SKM-1 (cell line): ENCODE data around the gene LETM1.
A peak's percentile ranks its signal among the peaks of the same experiment; 100 is the strongest.

Source experiments
- DNase-seq: peaks from one replicate; lab custom pipeline; 2025; ENCODE audit not compliant: unreplicated experiment; lab: John Stamatoyannopoulos, UW

LETM1 gene

DNA sequence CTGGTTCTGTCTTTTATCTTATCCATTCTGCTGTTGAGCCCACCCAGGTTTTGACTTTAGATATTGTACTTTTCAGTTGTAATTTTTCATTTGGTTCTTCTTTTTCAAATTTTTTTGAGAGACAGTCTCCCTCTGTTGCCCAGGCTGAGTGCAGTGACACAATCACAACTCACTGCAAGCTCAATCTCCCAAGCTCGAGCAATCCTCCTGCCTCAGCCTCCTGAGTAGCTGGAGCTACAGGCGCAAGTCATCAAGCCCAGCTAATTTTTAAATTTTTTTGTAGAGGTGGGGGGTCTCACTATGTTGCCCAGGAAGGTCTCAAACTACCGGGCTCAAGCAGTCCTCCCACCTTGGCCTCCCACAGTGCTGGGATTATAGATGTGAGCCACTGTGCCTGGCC lies 25.7 kb downstream of the LETM1 start:
- DNase-seq = no peak

DNA sequence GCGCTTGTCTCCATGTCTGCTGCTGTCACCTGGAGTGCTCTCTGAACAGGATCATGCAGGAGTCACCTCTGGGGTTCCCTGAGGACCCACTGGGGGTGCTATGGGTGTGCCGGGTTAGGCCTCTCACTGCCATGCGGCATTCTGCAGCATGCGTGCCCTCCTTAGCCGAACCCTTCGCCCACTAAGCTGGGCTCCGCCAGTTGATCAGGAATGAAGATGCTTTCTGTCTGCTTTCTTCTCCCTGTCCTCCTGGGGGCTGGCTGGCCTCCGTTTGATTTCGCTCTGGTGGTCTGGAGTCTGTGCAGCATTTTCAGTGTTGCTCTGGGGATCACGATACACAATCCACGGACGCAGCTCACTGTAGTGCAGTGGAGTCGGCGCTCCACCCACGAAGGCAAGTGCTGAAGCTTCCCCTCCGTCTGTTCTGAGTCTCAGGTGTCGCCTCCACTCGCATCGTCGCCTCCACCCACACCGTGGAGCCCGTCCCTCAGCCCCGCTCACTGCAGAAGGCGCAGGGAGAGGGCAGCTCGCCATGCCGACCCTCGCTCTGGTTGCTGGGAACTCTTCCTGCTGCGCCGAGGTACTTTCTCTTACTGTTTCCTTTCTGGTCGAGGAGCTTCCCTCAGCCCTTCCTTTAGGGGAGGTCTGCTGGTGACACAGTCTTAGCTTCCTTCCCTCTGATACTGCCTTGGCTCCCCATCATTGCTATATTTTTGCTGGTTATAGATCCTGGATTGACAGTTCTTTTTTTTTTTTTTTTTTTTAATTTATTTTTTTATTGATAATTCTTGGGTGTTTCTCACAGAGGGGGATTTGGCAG lies 29.2 kb downstream of the LETM1 start:
- DNase-seq = no peak

DNA sequence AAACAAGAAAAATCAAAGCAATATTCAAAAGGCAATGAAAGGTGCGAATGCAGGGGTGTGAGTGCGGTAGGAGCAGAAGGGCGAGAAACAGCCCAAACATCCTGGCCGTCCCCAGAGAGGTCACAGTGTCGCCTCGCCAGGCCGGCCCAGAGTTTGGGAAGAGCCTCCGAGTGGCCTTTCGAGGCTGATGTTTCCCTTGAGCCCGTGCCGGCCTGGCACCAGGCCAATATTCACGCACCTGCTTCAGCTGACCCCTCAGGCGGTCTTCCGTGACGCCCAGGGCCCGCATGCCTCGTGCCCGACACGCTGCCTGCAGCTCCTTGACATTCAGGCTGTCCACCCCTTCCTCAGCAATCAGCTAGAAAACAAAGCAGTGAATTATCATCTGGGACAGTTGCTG lies 30.6 kb downstream of the LETM1 start:
- no peak for DNase-seq

DNA sequence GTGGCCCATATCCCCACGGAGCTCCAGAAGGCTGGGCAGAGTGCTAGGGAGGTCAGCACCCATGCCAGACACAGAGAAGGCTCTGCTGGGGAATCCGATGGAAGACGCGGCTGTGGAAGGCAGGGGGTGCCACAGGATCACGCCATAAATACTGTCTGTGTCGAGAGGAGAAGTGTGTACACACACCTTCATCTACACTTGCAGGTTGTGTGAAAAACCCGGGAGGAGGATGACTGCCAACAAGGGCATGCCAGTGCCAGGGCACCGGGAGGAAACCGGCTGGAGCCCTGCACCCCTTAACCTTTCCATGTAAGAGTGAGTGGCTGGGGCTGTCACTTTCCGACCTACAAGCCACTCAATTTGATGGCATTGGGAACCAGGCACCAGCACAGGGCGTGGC lies 31.2 kb downstream of the LETM1 start:
- DNase-seq = no peak

DNA sequence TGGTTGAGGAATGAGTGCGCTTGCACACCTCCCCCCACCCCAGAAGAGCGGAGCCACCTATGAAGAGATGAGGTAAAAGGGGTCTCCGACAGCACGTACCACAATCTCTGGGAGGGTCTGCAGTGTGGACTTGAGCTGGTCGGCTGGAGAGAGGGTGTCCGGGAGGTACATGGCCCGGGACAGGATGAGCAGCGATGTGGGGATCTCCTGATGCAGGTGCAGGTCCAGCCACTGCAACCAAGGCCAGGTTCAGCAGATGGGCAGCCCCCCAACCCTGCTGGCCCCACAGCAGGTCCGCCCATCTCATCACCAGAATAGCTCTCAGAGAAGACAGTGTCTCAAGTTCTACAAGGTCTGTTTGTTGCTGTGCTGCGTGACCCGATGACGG lies 32.4 kb downstream of the LETM1 start:
- no peak for DNase-seq

DNA sequence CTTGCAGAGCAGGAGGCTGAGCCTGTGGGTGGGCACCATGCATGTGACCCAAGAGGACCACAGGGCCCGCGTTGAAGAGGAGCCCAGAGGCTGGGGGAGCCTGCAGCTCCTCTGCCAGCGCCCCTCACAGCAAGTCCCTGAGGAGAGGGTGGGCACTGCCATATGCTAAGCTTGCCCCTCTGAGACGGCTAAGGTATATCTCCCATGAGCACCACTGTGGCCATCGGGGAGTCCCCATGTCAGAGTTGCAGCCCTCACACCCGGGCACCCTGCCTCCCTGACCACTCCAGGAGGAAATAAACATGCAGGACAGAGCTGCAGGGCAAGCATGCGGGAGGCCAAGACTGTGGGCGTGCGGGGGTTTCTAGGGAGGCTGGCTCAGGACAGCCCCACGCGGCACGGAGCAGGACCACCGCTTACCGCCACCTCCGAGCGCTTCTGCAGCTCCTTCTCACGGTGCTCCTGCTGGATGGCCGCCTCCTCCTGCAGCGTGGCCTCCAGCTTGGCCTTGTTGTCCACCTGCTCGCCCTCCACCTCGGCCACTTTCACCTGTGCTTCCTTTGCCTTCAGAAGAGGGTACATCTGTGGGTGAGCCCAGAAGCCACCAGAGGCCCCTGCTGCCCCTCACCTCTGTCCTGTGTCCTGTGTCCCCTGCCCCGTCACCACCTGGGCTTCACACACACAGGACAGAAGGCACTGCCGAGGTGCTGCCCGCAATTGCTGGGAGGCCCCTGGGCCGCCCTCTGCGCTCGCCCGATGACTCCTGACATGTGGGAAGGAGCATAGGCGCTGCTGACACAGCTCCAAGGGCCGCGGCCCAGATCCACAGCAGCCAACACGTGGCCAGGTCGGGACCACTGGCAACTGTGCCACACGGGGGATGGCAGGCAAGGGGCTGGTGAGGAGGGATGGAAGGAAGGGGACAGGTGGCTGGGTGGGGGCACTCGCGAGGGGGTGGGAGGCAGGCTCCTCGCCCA lies 33.1 kb downstream of the LETM1 start:
- no peak for DNase-seq

DNA sequence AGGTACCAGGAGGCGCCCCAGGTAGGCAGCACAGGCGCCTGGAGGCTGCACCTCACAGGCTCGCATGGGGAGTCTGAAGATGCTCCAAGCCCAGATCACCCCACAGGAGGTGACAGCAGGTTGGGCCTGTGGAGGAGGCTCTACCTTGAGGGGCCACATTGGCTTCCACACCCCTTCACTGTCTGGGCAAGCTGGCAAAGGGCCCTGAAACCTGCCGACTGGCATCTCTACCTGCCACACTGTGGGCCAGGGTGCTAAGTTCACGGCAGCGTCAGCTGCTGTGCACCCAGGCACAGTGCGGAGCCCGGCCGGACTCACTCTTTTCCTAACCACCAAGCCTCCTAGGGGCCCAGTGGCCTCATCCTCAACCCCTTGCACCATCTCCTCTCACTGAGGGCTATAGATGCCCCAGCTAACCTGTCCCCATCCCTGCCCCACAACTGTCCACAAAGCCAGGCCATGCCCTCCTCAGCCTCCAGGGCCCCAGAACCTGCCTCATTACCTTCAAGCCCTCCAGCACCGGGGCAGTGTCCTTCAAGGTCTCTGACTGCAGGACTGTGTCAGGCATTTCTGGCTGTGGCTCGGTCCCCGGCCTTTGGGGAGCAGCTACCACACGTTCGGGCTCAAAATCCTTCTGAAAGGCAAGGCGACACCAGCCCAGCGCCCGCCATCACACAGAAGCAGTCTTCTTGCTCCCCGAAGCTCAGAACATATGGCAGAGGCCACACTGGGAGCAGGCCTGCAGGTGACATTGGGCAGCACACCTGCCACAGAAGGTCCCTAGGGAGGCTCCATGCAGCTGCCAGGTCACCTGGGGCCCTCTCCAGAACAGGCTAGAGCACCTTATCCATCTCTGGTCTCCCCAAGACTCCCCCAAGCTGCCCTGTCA lies 34.0 kb downstream of the LETM1 start:
- DNase-seq = no peak

DNA sequence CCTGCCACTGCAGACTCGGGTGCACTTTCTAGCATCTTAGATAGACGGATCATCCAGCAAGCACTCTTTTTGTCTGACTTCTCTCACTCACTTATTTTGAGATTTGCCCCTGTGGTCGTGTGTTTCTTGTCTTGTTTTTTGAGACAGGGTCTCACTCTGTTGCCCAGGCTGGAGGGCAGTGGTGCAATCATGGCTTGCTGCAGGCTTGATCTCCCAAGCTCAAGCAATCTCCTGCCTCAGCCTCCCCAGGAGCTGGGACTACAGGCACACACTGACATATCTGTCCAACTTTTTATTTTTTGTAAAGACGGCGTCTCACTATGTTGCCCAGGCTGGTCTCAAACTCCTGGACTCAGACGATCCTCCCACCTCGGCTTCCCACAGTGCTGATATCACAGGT lies 36.1 kb downstream of the LETM1 start:
- no peak for DNase-seq

DNA sequence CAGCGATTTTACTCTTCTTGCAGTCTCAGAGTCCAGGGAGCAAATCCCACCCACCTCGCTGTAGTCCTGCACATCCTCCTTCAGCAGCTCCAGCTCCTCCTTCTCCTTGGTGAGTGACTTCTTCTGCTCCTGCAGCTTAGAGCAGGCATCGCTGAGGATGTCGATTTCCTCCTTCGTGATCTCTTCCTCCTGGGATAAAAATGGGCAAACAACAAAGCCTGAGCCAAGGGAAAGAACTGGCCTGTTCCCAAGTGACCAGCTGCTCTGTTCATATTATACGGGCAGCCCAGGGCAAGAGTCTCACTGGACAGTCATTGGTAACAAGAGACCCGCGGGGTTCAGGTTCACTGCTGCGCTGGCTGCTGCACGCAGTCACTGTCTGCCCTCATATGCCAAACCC lies 36.7 kb downstream of the LETM1 start:
- DNase-seq = no peak

DNA sequence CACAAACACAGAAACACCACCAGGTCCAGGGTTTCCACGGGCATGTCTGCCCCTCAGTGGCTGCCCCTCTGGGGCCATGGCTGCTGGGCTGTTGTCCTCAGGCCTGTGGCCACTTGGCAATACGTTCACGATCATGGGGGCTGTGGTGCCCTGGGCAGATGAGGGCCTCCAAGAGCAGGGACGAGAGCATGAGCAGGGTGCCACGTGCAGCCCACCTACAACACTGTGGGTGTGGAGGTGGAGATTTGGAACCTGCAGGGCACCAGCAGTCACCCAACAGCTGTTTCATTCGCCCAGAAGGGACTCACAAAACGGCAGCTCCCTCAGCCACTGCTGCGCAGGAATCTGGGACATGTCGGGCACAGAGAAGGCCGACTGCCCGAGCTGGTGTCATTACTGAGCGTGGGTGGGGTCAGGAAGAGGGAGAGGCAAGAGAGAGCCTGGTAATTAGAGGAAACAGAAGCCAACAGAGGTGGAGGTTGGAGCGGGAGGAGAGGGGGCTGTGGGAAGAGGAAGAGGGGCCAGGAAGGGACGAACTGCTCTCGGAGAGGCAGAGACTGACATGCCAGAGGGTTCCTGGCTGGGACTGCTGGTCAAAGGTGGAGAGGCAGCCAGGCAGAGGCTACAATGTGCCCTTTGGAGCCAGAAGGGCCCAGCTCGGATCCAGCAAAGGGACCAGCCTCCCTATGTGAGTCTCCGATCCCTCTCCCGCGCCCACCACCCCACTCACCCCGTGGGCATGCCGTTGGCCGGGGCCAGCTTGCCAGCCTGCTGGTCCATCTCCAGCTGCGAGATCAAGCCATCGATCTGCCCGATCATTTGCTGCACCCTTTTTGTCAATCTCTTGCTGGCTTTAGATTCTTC lies 39.7 kb downstream of the LETM1 start:
- DNase-seq = no peak

DNA sequence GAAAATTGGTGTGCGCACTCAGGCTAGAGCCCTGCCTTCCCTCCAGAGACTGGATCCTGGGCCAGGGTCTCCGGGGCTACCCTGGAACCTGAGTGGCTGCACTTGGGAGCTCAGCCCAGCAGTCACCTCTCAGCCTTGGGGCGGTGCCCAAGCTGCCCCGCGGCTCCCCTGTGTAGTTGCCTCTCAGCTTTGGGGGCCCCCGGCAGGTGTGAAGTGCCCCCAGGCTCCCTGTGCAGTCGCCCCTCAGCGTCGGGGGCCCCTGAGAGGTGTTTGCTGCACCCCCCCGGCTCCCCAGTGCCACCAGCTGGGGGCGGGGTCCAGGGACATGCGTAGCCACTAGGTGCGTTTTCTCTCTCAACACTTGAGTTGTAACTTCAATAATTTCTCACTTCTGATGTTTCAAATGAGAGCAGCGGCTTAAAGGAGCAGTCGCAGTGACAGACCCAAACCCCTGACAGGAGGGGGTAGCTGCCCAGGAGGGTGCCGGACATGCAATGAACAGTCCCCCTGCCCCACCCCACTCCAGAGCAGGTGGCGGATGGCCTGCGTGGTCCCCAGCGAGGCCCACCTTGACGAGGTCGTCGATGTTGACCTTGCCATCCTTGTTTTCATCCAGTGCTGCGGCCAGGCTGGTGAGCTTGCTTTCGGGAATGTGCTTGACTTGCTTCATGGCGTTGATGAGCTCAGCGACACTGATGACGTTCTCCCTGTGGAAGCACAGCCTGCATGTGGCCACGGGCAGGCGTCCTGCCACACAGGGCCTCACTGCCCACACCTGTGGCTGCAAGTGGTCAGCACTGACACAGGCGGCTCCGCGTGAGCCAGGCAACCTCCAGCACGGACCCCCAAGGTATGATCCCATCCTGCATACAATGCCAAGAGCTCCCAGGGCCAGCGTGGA lies 40.6 kb downstream of the LETM1 start:
- DNase-seq = no peak

DNA sequence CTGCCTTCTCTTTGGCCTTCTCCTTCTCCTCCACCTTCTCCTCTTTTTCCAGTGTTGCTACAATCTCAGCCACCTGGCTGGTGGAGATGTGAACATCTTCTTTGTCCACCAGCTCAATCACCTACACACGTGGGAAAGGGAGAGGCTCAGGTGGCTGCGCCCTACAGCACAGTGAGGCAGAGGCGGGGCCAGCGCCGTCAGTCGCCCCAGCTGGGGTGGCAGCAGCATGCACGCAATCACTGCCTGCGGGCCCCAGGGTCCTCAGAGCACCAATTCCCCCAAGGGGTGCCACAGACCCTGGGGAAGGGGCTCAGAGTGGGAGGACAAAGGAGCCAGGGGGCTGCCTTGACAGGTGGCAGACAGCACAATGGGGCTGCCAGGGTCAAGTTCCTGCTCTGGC lies 41.5 kb downstream of the LETM1 start:
- DNase-seq = no peak

DNA sequence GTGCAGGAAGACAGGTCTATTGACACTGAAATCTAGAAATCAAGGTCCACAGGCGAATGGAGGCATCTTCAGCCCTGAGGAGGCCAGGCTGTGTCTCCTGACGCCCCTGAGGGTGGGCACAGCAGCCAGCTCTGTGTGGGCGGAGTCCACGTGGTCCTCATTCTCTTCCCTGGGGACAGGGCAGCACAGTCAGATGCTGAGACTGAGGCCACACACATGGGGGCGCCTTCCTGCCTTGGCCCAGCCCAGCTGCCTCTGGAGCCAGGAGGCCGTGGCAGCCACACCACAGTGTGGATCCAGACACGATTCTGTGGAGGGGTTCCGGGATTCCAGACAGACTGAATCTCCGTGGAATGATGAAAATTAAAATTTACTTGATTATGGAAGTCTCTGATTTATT lies 42.0 kb downstream of the LETM1 start:
- DNase-seq = no peak

DNA sequence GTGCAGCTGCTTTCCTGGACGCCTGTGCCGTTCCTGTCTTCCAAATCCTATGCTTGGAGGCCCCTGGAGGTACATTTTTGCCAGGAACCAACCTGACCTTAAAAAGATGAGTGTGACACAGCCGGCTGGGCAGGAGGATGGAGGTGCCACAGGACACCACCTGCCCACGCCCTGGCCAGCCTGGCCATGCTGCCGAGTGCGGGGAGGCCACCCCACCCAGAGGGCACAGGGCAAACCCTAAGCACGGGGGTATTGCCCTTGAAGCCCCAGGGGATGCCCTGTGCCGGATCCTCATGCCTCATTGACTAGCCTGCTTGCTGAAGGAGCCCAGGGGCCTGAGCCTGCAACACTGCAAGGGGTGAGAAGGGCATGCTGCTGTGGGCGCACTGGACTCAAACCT lies 42.7 kb downstream of the LETM1 start:
- no peak for DNase-seq

DNA sequence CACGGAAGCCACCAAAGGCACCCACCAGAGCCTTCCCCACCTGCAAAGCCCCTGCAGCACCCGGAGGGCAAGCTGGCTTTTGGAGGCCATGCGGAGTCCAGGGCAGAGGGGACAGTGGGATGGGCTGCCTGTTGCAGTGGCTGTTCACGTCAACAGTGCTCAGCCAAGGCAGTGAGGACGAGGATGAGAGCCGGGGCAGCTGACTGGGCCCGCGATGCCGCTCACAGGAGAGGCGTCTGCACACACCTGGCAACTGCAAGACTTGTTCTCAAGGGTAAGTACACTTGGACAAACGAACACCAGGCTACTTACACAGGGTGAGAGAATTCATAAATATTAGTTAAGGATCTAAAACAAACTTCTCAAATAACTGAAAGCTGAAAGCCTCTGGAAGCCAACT lies 43.2 kb downstream of the LETM1 start:
- no peak for DNase-seq

DNA sequence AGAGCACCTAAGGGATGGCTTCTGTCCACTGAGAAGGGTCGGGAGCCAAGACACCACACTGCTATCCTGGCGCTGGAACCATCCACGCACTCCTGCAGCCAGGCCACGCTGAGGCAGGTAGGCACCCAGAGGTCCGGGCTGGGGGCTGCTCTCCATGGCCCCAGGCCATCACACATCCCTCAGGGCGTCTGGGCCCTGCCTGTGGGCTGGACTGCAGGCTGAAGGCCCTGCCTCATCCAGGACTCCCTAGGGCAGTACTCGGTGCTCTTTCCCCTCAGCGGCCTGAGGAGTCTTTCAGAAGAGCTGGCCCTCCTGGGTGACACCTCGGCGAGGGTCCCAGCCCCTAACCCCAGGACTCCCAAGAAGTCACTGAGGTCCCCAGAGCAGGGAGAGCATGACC lies 45.2 kb downstream of the LETM1 start:
- no peak for DNase-seq

DNA sequence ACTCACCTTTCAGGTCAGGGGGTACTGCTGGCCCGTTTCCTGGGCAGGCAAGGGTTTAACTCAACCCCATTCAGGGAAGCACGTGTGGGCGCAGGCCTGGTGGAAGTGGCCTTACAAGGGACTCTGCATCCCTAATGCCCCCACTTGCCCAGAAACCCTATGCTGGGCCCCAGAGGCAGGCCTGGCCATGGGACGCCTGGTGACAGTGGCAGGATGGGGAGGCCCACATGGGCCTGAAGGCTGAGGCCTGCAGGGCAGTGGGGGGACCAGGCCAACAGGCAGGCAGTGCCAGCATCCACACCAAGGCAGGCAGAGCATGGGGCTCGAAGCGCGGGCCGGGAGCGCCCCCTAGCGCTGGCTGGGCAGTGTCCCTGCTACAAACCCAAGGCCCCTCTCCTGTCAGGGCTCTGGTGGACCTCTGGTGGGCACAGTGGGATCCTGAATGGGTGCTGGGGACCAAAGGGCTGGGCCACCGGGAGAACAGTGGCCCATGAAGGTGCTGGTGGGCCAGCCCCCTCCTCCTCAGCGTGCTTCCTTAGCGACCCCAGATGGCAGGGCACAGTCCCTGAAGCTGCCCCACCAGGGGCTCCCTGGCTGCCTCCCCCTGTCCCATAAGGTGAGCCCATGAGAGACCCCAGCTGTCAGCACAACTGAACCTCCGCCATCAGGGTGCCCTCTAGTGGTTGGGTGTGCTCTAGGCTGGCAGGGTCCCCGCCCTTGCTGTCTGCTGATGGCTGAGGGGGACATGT lies 46.0 kb downstream of the LETM1 start:
- DNase-seq = peak; percentile 68
